ENCODE data around the gene FHOD3. TPM values are rescaled to one million over a fixed set of nuclear protein-coding genes. Genes with fewer than 3 reads are reported as not detected.

Gene FHOD3
- total RNA-seq, 4 donors from 2014 or later: 0.26 to 13.8 (median 4.9) TPM; not detected in 1

DNA sequence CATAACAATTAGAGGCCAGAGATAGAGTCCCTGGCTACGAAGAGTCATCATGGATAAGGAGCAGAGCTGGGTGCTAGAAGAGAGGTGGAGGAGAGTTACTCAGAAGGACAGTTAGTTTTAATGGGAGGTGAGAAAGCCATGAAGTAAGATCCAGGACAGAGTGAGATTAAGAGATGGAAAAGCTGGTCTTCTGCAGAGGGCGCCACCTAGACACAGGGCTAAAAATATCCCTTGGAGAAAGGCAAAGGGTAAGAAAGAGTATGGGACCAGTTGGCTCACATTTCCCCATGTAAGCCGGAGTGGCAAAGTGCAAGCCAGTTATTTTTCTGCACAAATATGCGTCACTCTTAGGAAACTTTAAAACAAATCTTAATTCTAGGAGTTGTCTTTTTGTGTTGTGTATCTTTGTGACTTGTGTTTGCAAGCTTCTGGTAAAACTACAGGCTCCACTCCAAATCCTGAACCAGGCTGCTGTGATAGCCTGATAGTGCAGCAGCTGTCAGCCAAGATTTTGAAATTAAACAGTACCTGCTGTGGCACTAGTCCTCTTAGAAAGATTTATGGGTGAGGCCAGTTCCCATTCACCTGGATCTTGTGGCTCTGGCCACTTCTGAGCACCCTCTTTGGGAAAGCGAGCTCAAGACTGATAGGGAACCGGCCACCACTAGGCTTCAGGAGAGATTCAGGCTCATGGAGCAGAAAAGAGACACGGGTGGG lies 327.1 kb downstream of the FHOD3 start:
- Histone ChIP-seq H3K4me3 (no peak overlapping the region), H3K27me3 (no peaks in the 10 kb centered on the region), H3K27ac (no peak overlapping the region), H3K9me3 (no peaks in the 10 kb centered on the region), H3K36me3 (no peaks in the 10 kb centered on the region), H3K4me1 (no peaks in the 10 kb centered on the region)
- intact Hi-C loops (cut with DNase I; ENCODE audit: low total_unique reads): no loop called here
- no peak for DNase-seq
- TF ChIP-seq, protein P1, sequence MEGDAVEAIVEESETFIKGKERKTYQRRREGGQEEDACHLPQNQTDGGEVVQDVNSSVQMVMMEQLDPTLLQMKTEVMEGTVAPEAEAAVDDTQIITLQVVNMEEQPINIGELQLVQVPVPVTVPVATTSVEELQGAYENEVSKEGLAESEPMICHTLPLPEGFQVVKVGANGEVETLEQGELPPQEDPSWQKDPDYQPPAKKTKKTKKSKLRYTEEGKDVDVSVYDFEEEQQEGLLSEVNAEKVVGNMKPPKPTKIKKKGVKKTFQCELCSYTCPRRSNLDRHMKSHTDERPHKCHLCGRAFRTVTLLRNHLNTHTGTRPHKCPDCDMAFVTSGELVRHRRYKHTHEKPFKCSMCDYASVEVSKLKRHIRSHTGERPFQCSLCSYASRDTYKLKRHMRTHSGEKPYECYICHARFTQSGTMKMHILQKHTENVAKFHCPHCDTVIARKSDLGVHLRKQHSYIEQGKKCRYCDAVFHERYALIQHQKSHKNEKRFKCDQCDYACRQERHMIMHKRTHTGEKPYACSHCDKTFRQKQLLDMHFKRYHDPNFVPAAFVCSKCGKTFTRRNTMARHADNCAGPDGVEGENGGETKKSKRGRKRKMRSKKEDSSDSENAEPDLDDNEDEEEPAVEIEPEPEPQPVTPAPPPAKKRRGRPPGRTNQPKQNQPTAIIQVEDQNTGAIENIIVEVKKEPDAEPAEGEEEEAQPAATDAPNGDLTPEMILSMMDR (IDR thresholded peaks at IDR 0.05): no peak
- no peak for TF ChIP-seq POLR2A (IDR thresholded peaks at IDR 0.05)

- no peak for TF ChIP-seq POLR2A (IDR thresholded peaks at IDR 0.05)
- TF ChIP-seq, protein P1 (IDR thresholded peaks at IDR 0.05): no peak
- no peaks in the 10 kb centered on the region for H3K27me3 ChIP-seq
- no peak overlapping the region for H3K27ac ChIP-seq
- no peaks in the 10 kb centered on the region for H3K36me3 ChIP-seq
- no peak overlapping the region for H3K4me3 ChIP-seq
- no peaks in the 10 kb centered on the region for H3K9me3 ChIP-seq
- intact Hi-C loops (cut with DNase I; ENCODE audit: low total_unique reads): no loop called here
- DNase-seq: no peak
- no peaks in the 10 kb centered on the region for H3K4me1 ChIP-seq
Observed at GRCh38 chr18:36625386-36625785, 327.9 kb downstream of the FHOD3 start.

DNA sequence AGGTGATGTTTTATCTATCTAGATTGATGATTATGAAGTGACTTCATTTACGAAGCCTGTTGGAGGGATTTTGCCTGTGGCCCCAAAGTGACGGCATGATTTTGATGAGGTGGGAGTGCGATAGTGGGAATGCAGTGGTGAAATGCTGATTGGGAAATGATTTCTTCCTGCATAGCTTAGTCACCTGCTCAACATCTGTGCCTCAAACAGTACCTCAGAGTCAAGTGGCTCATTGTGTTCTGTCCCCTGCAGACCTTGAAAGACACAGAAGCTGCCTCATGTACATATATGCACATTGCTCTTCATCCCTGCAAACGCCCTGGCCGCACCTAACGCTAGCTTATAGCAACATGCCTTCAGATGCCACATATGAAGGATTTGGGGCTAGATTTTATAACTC lies 330.1 kb downstream of the FHOD3 start:
- Histone ChIP-seq H3K27ac (no peak overlapping the region), H3K4me3 (no peak overlapping the region), H3K4me1 (no peaks in the 10 kb centered on the region), H3K27me3 (no peaks in the 10 kb centered on the region), H3K36me3 (no peaks in the 10 kb centered on the region), H3K9me3 (no peaks in the 10 kb centered on the region)
- TF ChIP-seq, protein P1 (IDR thresholded peaks at IDR 0.05): no peak
- TF ChIP-seq POLR2A (IDR thresholded peaks at IDR 0.05): no peak
- DNase-seq: no peak
- intact Hi-C loops (cut with DNase I; ENCODE audit: low total_unique reads): no loop called here

DNA sequence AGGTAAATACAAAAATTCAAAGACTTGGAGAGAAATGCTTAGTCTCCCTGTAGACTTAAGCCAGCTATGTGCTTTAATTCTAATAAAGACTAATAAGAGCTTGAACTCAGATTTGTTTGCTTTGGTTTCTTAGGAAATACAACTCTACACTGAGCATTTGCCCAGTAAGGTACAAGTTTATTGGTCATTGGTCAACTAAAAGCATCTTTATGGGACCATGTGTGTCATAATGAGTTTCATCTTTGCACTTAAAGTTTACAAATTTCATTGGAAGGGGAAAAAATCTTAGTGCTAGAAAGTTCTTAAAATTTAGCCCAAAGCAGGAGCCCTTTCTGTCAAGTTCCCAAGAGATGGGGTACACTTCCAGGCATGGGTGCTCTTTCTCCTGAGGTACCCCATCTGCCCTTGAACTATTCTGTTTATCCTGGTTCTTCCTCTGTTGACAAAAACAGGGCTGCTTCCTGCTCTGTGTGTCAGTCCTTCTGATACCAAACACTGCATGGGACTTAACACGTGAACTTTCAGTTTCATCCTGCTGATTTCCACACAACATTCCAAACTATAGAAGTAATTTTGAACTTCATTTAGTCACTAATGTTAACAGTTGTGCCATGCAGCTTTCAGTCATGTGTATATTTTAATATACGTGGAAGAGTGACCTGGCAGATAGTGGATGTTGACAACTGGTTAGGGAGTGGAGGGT lies 331.1 kb downstream of the FHOD3 start:
- Histone ChIP-seq H3K4me1 (no peaks in the 10 kb centered on the region), H3K9me3 (no peaks in the 10 kb centered on the region), H3K27me3 (no peaks in the 10 kb centered on the region), H3K4me3 (no peak overlapping the region), H3K36me3 (no peaks in the 10 kb centered on the region), H3K27ac (no peak overlapping the region)
- TF ChIP-seq POLR2A (IDR thresholded peaks at IDR 0.05): no peak
- TF ChIP-seq, protein P1 (IDR thresholded peaks at IDR 0.05): no peak
- intact Hi-C loops (cut with DNase I; ENCODE audit: low total_unique reads): no loop called here
- DNase-seq: no peak

GRCh38 chr18:36629138-36629530 lies 331.6 kb downstream of the FHOD3 start:
- Histone ChIP-seq H3K36me3 (no peaks in the 10 kb centered on the region), H3K4me1 (no peaks in the 10 kb centered on the region), H3K27ac (no peak overlapping the region), H3K4me3 (no peak overlapping the region), H3K9me3 (no peaks in the 10 kb centered on the region), H3K27me3 (no peaks in the 10 kb centered on the region)
- DNase-seq: no peak
- TF ChIP-seq, protein P1 (IDR thresholded peaks at IDR 0.05): no peak
- no peak for TF ChIP-seq POLR2A (IDR thresholded peaks at IDR 0.05)
- intact Hi-C loops (cut with DNase I; ENCODE audit: low total_unique reads): no loop called here

All from uterus (tissue), 4 donors.